Loucy (cell line): Measurements from ENCODE around the gene RPLP2.

ENCODE experiments used
- EZH2phosphoT487 ChIP-seq: fragments of 200-600 bp; IDR thresholded peaks from 2 replicates; pipeline ENCODE4 v1.6.1; 2018; ENCODE audit warnings: antibody characterized with exemption, mild to moderate bottlenecking, moderate library complexity, borderline replicate concordance
- TF ChIP-seq, protein P1 (sequence below): fragments of 200-600 bp; sonication (generic); conservative IDR thresholded peaks from 2 replicates; pipeline ENCODE4 v1.5.1; 2014; ENCODE audit warnings: mild to moderate bottlenecking, antibody characterized with exemption, low read length

DNA sequence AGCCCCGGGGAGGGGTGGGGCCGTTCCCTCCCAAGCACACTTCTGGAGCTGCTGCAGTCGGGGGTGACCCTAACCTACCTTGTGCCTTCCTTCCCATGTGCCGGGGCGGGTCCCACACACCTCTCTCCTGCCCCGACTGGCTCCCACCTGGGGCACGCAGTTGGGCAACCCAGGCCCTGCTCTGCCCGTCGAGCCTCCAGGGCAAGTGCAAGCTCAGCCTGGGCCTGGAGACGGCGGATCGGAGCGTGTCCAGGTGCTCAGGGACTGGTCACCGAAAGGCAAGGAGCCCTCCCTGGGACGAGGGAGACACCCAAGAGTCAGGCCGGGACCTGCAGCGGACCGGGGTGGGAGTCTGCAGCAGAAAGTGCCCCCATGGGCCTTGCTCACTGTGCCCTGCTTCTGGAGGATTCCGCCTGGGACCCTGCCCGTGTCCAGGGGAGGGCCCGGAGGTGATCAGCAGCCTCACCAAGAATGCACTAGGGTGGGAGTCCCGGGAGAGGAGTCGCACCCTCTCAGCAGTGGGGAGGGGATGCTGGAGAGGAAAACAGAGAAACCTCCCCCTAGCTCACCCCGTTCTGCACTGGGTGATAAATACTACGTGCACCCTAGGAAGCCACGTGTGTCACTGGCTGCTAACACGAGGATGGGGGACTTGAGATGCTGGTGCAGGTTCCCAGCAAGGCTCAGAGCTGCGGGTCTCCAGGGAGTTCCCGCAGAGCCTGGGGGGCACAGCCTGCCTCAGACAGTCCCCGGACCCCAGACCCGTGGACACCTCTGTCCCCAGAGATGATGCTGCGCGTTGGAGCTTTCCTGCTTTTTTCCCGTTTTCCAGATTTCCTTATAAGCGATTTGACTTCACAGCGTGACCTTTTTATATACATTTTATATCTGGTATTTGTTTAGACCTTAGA is 27.2 kb upstream of the RPLP2 start:
- TF ChIP-seq, protein P1, sequence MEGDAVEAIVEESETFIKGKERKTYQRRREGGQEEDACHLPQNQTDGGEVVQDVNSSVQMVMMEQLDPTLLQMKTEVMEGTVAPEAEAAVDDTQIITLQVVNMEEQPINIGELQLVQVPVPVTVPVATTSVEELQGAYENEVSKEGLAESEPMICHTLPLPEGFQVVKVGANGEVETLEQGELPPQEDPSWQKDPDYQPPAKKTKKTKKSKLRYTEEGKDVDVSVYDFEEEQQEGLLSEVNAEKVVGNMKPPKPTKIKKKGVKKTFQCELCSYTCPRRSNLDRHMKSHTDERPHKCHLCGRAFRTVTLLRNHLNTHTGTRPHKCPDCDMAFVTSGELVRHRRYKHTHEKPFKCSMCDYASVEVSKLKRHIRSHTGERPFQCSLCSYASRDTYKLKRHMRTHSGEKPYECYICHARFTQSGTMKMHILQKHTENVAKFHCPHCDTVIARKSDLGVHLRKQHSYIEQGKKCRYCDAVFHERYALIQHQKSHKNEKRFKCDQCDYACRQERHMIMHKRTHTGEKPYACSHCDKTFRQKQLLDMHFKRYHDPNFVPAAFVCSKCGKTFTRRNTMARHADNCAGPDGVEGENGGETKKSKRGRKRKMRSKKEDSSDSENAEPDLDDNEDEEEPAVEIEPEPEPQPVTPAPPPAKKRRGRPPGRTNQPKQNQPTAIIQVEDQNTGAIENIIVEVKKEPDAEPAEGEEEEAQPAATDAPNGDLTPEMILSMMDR = no peak
- no peak for TF ChIP-seq EZH2phosphoT487
